DND-41 (cell line): Measurements from ENCODE around the gene SHISA9.

Experiments used
- CTCF ChIP-seq: IDR thresholded peaks from 2 replicates; pipeline ENCODE4 v1.5.1; 2012; ENCODE audit warnings: borderline replicate concordance, low read length, moderate library complexity, mild to moderate bottlenecking; ENCODE audit not compliant: poor library complexity, severe bottlenecking; ENCODE audit errors: extremely low read depth
- EZH2 ChIP-seq: IDR thresholded peaks from 3 replicates; pipeline ENCODE4 v1.6.1; 2012; ENCODE audit warnings: borderline replicate concordance, low read depth, mild to moderate bottlenecking, moderate library complexity, low read length, inconsistent platforms; ENCODE audit not compliant: severe bottlenecking

DNA sequence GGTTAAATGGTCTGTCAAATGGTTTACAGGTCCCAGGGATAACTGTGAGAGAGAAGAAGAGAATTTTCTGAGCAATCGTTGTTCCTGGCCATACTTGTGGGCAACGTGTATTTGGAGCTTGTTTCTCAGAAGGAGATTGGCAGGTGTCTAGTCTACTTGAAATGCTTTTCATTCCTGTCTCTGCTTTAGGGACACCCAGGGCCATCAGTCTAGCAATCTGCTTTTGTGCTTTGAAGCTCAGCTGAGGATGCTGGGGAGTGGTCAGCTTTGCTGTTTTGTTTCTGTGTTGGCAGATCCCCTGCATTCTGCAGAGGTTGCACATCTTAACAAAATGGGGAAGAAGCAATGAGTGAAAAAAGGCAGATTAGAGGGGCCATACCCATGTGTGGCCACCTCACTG is 193.7 kb downstream of the SHISA9 start:
- TF ChIP-seq CTCF: no peak
- no peak for TF ChIP-seq EZH2
